Progenitor cell of endocrine pancreas (in vitro differentiated cells): ENCODE measurements around the gene SLC25A10. TPM values are rescaled to one million over a fixed set of nuclear protein-coding genes. Genes with fewer than 3 reads are reported as not detected.
"Not testable (repeated sequence)": the region's sequence is repeated elsewhere in the genome, so short reads cannot be mapped to it uniquely, and the experiment has no call there.

Experiments
- DNase-seq: peaks from one replicate; pipeline ENCODE4 v3.0.0; 2021; ENCODE audit warnings: low spot score; ENCODE audit not compliant: unreplicated experiment
- H3K27ac Mint-ChIP-seq: 2 replicates; pipeline ENCODE4 v1.8.0; 2021; ENCODE audit warnings: mild to moderate bottlenecking, moderate library complexity, mixed read lengths
- H3K27me3 Mint-ChIP-seq: 2 replicates; pipeline ENCODE4 v1.8.0; 2021; ENCODE audit warnings: mixed read lengths
- H3K36me3 Mint-ChIP-seq: 2 replicates; pipeline ENCODE4 v1.8.0; 2022; ENCODE audit warnings: mixed read lengths; ENCODE audit not compliant: insufficient read depth
- H3K4me1 Mint-ChIP-seq: 2 replicates; pipeline ENCODE4 v1.8.0; 2021; ENCODE audit warnings: low read depth, mixed read lengths
- H3K4me3 Mint-ChIP-seq: 2 replicates; pipeline ENCODE4 v1.8.0; 2021; ENCODE audit warnings: low read depth, mild to moderate bottlenecking, moderate library complexity, mixed read lengths
- H3K9me3 Mint-ChIP-seq: 2 replicates; pipeline ENCODE4 v1.8.0; 2021; ENCODE audit warnings: low read depth, mixed read lengths
- CTCF ChIP-seq: fragments of 200-600 bp; sonication (generic); IDR thresholded peaks from one replicate; pipeline ENCODE4 v1.5.0; 2021; ENCODE audit warnings: antibody characterized with exemption, mild to moderate bottlenecking; ENCODE audit not compliant: unreplicated experiment
- microRNA-seq: library from miRNA; unstranded; fragments of <30 nt; microRNA quantifications from one replicate; pipeline ENCODE4 v1.1.0, GENCODE V29; 2020; ENCODE audit warnings: borderline number of aligned reads; ENCODE audit not compliant: unreplicated experiment
- total RNA-seq: library from RNA; stranded (reverse); gene quantifications from 2 replicates; pipeline ENCODE4 v1.2.1, GENCODE V29; 2021

SLC25A10 gene
- total RNA-seq, 1 donor from 2014 or later: 36.9 TPM

DNA sequence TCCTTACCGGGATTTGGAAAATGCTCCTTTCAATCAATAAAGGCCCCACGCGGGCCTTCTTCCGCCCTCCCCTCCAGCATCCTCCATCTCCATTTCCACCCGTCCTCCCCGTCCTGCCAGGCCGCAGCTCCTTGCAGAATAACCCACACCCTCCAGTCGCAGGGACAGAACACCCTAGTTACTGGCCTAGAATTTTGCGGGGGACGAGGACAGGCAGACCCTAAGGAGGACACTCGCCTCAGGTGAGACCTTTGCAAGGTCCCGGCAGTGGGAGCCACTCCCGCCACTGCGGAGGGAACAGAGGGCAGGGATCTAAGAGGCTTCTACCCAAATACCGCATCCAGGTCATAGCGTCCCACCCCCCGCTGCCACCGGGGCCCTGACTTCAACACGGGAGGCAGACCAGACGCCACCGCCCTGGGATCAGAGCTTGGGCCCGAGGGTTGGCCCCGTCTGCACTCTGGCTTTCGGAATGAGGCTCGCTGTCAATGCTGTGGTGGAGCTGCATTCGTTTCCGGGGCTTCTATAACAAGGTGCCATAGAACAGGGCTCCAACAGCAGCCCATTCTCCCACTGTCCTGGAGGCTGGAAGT lies 26.8 kb downstream of the SLC25A10 start:
- no peak for DNase-seq
- H3K27ac Mint-ChIP-seq: no peak overlapping the region
- H3K4me3 Mint-ChIP-seq: no peak overlapping the region
- H3K36me3 Mint-ChIP-seq: no peaks in the 10 kb centered on the region
- TF ChIP-seq CTCF: no peak
- no peaks in the 10 kb centered on the region for H3K9me3 Mint-ChIP-seq
- H3K4me1 Mint-ChIP-seq: no peaks in the 10 kb centered on the region
- H3K27me3 Mint-ChIP-seq: peaks cover 6% of the 10 kb centered on the region

DNA sequence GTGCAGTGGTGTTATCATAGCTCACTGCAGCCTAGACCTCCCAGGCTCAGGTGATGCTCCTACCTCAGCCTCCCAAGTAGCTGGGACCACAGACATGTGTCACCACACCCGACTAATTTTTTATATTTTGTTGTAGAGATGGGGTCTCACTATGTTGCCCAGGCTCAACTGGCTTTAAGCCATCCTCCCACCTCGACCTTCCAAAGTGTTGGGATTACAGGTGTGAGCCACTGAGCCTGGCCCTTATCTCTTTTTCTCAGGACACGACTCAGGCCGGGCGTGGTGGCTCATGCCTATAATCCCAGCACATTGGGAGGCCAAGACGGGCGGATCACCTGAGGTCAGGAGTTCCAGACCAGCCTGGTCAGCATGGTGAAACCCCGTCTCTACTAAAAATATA lies 27.5 kb downstream of the SLC25A10 start:
- not testable (repeated sequence) for H3K36me3 Mint-ChIP-seq, DNase-seq, H3K4me3 Mint-ChIP-seq, H3K9me3 Mint-ChIP-seq, H3K27ac Mint-ChIP-seq, H3K4me1 Mint-ChIP-seq, H3K27me3 Mint-ChIP-seq

DNA sequence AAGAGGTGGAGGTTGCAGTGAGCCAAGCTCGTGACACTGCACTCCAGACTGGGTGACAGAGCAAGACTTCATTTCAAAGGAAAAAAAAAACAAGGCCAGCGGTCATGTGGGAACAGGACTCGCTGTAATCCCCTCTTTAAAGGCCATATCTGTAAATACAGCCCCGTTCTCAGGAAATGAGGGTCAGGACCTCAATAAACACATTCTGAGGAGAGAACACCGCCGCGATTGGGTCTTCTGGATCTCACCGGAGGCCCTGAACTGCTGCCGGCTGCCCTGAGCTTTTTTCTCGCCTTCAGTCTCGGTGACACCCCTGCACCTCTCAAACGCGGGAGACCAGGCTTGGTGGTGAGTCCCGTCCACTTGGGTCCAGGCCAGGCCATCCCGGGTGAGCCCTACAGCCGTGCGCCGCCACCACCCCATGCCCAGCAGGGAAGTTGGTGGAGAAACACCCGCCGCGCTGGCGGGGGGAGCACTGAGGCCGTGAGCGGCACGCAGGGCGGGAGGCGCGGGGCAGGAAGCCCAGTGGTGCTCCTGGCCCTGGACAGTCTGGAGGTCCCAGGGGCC lies 28.4 kb downstream of the SLC25A10 start:
- TF ChIP-seq CTCF: no peak
- peaks cover 5% of the 10 kb centered on the region for H3K27me3 Mint-ChIP-seq
- DNase-seq: no peak
- no peaks in the 10 kb centered on the region for H3K4me1 Mint-ChIP-seq
- no peaks in the 10 kb centered on the region for H3K9me3 Mint-ChIP-seq
- no peaks in the 10 kb centered on the region for H3K36me3 Mint-ChIP-seq
- H3K4me3 Mint-ChIP-seq: no peak overlapping the region
- no peak overlapping the region for H3K27ac Mint-ChIP-seq

DNA sequence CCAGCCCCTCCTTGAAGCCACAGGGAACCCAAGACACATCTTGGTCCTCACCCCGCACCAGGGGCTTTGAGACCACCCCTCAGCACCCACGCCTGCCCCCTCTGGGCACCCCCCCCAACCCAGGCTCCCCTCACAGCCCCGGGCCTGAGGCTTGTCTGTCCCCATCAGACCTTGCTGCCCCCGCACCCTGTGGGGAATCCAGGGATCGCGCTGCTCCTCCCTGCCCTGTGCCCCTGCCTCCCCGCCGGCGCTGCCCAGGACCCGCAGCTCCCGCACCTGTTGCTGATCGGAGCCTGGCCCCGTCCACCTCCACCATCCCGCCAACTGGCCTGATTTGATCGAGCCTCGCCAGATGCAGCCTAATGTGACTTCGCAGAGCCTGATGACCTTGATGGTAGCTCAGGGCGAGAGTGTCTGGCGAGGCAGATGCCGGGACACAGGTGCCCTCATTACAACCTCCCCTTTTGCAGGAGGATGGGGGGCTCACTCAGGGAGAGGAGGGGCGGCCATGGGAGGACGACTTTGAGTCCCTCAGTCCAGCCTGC lies 29.0 kb downstream of the SLC25A10 start:
- H3K4me1 Mint-ChIP-seq: no peaks in the 10 kb centered on the region
- no peak for DNase-seq

DNA sequence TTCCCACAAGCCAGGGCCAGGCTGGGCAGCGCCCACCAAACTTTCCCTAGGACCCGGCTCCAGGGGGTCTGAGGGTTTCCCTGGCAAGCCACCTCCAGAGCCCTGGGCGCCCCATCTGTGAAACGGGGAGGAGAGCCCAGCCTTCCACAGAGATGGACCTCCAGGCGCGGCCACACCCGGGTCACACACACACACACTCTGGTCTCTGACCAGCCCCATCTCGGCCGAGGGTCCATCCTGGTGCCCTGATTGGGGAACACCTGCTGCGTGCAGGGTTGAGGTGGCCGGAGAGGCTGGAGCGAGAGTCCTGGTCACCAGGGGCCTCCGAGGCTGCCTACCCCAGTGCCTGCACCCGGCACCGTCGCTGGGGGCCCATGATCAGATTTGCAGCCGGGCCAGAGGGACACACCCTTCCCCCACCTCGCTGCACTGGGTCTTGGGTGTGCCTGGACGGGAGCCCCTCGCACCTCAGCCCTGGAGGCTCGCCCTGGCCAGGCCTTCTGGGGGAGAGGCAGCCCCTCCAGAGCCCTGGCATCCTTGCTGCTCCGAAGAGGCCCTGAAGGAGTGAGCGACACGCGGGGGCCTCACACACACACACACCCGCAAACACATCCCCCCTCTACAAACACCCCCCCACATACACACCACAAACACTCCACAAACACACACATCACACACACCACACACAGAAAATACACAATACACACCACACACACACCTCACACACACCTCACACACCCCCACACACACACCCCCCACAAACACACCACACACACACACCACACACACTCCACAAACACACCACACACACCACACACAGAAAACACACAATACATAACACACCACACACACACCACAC lies 29.7 kb downstream of the SLC25A10 start:
- no peaks in the 10 kb centered on the region for H3K36me3 Mint-ChIP-seq
- H3K27me3 Mint-ChIP-seq: no peaks in the 10 kb centered on the region
- no peak overlapping the region for H3K27ac Mint-ChIP-seq
- H3K9me3 Mint-ChIP-seq: no peaks in the 10 kb centered on the region
- no peak overlapping the region for H3K4me3 Mint-ChIP-seq
- no peaks in the 10 kb centered on the region for H3K4me1 Mint-ChIP-seq
- TF ChIP-seq CTCF: no peak
- DNase-seq: no peak

More for the DNA sequence above, 29.0 kb downstream of the SLC25A10 start:
- H3K36me3 Mint-ChIP-seq: no peaks in the 10 kb centered on the region
- H3K27ac Mint-ChIP-seq: no peak overlapping the region
- TF ChIP-seq CTCF: no peak
- H3K27me3 Mint-ChIP-seq: no peaks in the 10 kb centered on the region
- no peak overlapping the region for H3K4me3 Mint-ChIP-seq
- H3K9me3 Mint-ChIP-seq: no peaks in the 10 kb centered on the region

Small RNA genes within 50 kb of the gene (microRNA-seq; reads per million reads assigned to microRNA genes)
- gene MIR6786: 3.6 reads per million

Other genes with a start within 250 kb of the SLC25A10 start
- 3,227 and 3,279 TPM in 2 replicates for gene ACTG1, start 199.5 kb upstream of the SLC25A10 start, total RNA-seq
- gene FSCN2, start 183.9 kb upstream of the SLC25A10 start, total RNA-seq: 4.8 and 5.3 TPM in 2 replicates
- gene FAAP100, start 159.9 kb upstream of the SLC25A10 start, total RNA-seq: 46.5 and 47.7 TPM in 2 replicates
- gene NPLOC4, start 75.2 kb upstream of the SLC25A10 start, total RNA-seq: 93.8 and 102 TPM in 2 replicates
- 4.0 and 4.4 TPM in 2 replicates for gene TSPAN10, start 75.1 kb upstream of the SLC25A10 start, total RNA-seq
- 0.50 TPM in 1 of 2 replicates, not detected in the other for gene PDE6G, start 55.7 kb upstream of the SLC25A10 start, total RNA-seq
- gene OXLD1, start 45.7 kb upstream of the SLC25A10 start, total RNA-seq: 18.6 and 23.6 TPM in 2 replicates
- gene CCDC137, start 45.5 kb upstream of the SLC25A10 start, total RNA-seq: 24.8 and 26.6 TPM in 2 replicates
- 42.1 TPM in 2 replicates for gene ARL16, start 28.5 kb upstream of the SLC25A10 start, total RNA-seq
- 127 and 141 TPM in 2 replicates for gene HGS, start 28.3 kb upstream of the SLC25A10 start, total RNA-seq
- gene MRPL12, start 8.9 kb upstream of the SLC25A10 start, total RNA-seq: 63.6 and 63.9 TPM in 2 replicates
- gene GCGR, start 91.9 kb downstream of the SLC25A10 start, total RNA-seq: 2.1 and 2.2 TPM in 2 replicates
- 138 and 157 TPM in 2 replicates for gene MCRIP1, start 121.0 kb downstream of the SLC25A10 start, total RNA-seq
- gene PPP1R27, start 122.8 kb downstream of the SLC25A10 start, total RNA-seq: not detected in 2 replicates
- gene P4HB, start 148.3 kb downstream of the SLC25A10 start, total RNA-seq: 467 and 484 TPM in 2 replicates
- 239 and 248 TPM in 2 replicates for gene ARHGDIA, start 159.1 kb downstream of the SLC25A10 start, total RNA-seq
- gene ALYREF, start 179.3 kb downstream of the SLC25A10 start, total RNA-seq: 98.9 and 99.7 TPM in 2 replicates
- gene ANAPC11, start 179.4 kb downstream of the SLC25A10 start, total RNA-seq: 137 and 139 TPM in 2 replicates
- gene NPB, start 190.0 kb downstream of the SLC25A10 start, total RNA-seq: 0.78 and 1.7 TPM in 2 replicates
- 93.2 and 95.2 TPM in 2 replicates for gene PCYT2, start 199.1 kb downstream of the SLC25A10 start, total RNA-seq
- 32.4 and 34.0 TPM in 2 replicates for gene SIRT7, start 205.9 kb downstream of the SLC25A10 start, total RNA-seq
- 29.5 and 30.2 TPM in 2 replicates for gene MAFG, start 215.5 kb downstream of the SLC25A10 start, total RNA-seq
- gene PYCR1, start 225.0 kb downstream of the SLC25A10 start, total RNA-seq: 65.0 and 65.6 TPM in 2 replicates
- not detected in 2 replicates for gene MYADML2, start 234.9 kb downstream of the SLC25A10 start, total RNA-seq
- gene NOTUM, start 248.9 kb downstream of the SLC25A10 start, total RNA-seq: 0.60 and 1.3 TPM in 2 replicates